ENCODE data around the gene C2orf80.
"Not testable (repeated sequence)": the region's sequence is repeated elsewhere in the genome, so short reads cannot be mapped to it uniquely, and the experiment has no call there.

The C2orf80 gene

DNA sequence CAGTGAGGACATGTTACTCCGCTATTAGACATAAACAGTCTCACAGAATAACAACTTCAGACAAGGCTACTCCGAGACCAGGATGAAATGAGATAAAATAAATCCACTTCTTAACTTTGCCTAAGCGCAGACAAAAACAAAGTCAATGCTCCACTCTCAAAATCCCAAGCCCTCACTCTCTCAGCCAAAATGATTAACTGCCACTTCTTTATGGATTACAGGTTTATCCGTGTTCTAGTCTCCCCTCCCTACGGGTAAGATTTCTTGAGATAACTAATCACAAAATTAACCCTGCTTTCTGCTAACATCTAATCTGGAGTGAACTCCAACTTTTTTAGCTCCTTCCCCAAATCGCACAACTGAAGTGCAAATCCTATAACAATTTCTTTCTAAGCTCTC is 59.1 kb downstream of the C2orf80 start:
- no peak for DNase-seq

DNA sequence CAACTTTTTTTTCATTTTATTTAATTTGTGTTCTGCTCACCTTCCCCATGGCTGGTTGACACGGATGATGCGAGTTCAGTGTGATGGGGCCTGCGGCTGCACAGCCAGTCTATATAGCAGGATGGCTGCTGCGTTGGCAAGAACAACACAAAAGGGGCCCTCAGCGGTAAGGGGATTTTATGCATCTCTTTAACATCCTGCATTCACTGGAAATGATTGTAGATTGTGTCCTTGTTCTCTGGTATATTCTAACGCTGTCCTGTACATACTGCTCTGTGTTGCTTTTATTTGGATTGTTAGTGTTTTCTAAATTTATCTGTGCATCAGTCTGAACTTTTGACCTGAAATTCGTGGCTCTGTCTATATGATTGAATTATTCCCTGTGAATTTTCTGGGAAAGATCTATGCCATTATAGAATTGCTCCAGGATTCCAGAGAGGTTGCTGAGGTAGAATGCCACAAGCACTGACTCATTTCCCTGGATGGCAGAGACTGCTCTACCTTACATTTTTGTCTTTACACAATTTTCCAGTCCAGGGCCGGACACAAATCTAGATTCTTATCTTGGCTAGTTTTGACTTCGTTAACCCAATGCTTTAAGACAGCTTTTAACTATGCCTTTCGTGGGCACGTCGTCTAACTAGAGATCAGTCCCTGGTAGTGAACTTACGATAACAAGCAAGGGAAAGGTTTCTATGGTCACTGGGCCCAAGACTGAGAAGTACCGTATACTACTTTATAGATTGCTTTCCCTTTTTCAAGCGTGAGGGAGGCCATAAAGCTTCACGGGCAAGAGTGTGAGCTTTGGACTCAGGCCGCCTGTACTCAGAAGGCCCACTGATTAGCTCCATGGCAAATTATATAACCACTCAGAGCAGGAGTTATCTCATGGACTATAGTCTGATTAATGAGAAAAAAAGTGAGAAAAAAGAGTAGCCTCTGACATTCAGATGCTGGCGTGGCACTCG is 59.8 kb downstream of the C2orf80 start, which contains the start of gene CRYGC:
TSS of gene CRYGC (minus strand) at position 85 of the 968 bp plus-strand sequence. CDS start at position 49, 36 bp downstream.
- no peak for DNase-seq

DNA sequence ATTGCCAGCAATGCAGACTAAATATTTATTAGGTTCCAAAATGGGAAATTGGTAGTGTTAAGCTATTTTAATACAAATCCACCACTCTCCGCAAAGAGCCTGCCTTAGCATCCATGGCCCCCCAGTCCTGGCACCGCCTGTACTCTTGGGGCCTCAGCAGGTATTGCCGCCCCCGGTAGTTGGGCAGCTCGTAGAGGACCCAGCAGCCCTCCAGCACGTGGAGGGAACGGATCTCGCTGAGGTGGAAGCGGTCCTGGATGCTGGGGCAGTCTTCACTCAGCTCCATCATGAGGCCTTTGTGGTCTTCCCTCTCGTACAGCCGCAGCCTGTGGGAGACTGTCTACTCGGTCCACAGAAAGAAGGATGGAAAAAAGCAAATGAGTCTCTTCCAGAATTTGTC is 61.7 kb downstream of the C2orf80 start:
- DNase-seq, result no peak

DNA sequence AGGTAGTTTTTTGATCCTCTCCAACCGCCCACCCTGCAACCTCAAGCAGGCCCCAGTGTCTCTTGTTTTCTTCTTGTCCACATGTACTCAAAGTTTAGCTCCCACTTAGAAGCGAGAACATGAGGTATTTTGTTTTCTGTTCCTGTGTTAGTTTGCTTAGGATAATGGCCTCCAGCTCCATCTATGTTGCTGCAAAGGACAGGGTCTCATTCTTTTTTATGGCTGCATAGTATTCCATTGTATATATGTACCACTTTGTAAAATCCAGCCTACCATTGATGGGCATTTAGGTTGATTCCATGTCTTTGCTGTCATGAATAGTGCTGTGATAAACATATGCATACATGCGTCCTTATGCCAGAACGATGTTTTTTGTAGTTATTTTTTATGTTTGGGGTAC is 62.7 kb downstream of the C2orf80 start:
- no peak for DNase-seq

DNA sequence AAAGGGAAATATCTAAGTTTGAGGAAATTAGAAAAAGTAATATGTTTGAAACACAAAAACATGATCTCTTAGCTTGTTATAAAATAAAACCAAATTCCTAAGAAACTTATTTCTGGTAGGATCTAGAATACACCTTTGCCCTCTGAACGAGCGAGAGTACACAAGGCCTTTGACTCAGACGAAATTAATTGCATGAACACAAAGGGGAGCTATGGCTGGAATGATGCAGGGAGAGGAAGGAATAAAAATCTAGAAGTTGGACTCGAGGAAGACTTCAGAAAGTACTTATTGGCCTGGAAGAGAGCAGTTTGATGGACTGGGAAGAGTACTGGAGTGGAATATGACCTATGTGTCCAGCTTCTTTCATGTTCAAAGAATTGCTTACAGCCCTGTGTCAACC is 64.6 kb downstream of the C2orf80 start:
- DNase-seq, result no peak

DNA sequence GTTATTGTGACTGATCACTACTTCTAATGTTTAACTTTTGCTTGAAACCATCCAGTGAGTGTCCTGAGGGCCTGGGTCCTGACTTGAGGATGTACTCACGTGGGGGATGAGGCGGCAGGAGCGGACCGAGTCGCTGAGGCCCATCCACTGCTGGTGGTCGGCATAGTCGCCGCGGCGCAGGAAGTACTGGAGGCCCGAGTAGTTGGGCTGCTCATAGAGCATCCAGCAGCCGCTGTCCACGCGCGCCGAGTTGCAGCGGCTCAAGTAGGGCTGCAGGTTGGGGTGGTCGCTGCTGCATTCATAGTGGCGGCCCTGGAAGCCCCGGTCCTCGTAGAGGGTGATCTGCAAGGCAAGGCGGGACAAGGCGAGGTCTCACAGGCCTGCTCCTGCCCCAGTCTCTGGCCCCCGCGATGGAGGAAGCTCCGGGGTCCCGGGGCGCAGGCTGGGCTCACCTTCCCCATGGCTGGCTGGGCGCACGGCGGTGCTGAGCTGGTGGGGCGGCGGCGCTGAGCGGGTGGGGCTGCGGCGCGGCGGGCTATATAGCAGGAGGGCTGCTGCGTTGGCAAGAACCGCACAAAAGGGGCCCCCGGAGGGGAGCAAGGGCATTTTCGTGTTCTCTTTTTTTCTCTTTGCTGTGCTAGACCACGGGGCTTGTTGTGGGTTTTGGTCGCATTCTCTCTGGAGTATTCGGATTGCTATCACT is 65.7 kb downstream of the C2orf80 start, which contains the start of gene CRYGD:
TSS of gene CRYGD (minus strand) at position 512 of the 703 bp plus-strand sequence. CDS start at position 461, 51 bp downstream.
- not testable (repeated sequence) for DNase-seq

DNA sequence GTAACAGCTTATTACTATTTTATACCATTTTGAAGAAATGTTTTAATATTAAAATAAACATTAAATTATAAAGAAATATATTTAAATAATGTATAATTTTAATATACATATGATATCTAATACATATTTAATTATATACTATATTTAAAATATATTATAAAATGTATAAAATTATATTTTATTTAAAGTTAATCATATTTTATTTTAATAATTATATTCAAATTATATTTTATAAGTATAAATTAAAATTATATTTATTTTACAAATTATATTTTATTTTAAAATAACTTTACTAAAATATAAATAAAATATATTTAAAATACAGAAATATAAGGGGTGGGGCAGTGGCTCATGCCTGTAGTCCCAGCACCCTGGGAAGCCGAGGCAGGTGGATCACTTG is 67.6 kb downstream of the C2orf80 start:
- no peak for DNase-seq

DNA sequence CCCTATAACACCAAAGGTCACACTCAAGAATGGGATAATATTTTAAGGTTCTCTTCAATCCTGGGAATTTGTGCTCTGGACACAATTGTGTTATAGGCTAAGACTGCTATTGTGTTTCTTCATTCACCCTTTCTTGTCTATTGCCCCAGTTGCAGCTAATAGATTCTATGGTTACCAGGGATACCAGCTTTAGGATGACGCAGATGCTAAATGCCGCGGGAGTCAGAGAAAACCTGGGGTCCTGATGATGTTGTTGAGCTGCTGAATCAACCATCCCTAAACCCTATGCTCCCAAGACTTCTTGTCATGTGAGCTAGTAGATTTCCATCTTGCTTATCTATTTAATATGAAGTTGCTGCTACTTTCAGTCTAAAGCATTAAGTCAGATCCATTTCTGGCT is 70.9 kb downstream of the C2orf80 start:
- no peak for DNase-seq

DNA sequence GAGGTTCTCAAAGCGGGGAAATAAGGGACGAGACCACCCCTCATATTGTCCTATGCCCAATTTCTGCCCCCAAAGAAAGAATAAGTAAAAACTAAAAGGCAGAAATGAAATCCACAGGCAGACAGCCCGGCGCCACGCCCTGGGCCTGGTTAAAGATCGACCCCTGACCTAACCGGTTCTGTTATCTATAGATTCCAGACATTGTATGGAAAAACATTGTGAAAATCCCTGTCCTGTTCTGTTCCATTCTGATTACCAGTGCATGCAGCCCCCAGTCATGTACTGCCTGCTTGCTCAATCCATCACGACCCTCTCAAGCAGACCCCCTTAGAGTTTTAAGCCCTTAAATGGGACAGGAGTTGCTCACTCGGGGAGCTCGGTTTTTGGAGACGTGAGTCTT is 72.4 kb downstream of the C2orf80 start:
- not testable (repeated sequence) for DNase-seq

Measured in activated CD4-positive, alpha-beta T cell treated with anti-CD3 and anti-CD28 coated beads for 48 hours (primary cell).